Measurements from ENCODE around the gene SERPINB10. TPM values are rescaled to one million over a fixed set of nuclear protein-coding genes. Genes with fewer than 3 reads are reported as not detected.

Gene SERPINB10
- total and polyA plus RNA-seq, 9 donors: 2.0 TPM; not detected in 8

DNA sequence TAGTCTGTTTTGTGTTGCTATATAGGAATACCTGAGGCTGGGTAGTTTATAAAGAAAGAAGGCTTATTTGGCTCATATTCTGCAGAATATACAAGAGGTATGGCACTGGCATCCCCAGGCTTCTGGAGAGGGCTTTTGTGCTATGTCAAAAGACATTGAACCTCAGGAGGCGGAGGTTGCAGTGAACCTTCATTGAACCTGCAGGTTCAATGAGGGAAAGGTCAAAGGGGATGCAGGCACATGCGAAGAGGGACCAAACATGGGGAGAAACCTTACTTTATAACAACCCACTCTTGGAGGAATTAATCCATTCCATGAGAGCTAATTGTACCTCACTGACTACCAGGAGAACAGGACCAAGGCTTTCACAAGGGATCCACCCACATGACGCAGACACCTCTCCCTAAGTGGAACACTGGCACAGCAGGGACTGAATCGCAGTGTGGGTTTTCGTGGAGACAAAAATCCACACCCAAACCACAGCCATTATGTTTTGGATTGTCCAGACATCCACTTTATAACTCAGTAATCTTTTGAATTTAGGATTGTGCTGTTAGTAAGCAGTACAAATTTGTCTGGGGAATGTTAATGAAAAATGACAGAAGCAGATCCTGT is 58.1 kb downstream of the SERPINB10 start:
- intact Hi-C loops (cut with DNase I): no loop called here
- no peak overlapping the region for H3K4me3 ChIP-seq
- WGBS, 3 donors: 83 to 84% (median 83%) methylated on average over 5 of the region's 5 CpGs

DNA sequence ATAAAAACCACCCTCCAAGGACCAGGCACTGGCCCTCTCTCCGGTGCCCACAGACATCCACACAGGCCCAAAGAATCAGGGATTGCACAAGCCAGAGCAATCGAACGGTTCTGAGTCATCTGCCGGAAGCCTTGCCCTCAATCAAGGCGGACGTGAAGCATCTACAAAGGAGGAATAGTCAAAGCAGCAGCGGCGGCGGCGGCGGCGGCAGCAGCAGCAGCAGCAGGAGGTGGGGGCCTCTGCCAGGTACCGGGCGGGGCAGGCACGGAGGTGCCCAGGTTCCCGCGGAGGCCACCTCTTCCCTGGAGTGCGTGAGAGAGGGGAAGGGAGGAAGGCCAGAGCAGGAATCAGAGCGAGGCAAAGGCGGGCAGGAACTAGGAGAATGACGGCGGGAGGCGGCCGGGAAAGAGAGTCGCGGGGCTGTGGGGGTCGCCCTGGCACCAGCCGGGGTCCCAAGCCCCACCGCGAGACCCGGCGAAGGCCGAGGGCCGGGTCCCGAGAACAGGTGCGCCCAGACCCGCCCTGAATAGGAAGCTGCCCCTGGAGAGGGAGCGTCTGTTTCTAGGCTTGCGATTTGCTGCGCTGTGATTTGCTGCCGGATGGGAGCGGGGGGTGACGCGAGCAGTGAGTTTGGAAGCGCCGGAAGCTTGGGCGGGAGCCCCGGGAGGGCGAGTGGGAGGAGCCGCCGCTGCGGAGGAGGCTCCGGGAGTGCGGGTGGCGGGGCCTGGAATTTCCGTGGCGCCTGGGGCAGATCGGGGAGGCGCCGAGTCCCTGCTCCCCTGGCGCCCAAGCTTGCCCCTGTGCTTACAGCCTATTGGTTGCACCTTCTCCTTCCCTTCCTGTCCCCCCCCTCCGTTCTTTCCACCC is 62.4 kb downstream of the SERPINB10 start, which contains the start of gene SERPINB8:
Gene SERPINB8, plus strand, starts transcription at position 140 of the 867 bp plus-strand sequence. CDS start 8,228 bp downstream, outside the sequence.
- DNase-seq: peak; percentile 92 to 94 (median 94)
- Histone ChIP-seq H3K27me3 (no peaks in the 10 kb centered on the region), H3K9me3 (no peaks in the 10 kb centered on the region), H3K4me3 (peak within 1 kb of the TSS; percentile 92), H3K4me1 (ENCODE audit: insufficient read depth) (peaks cover 3% of the 10 kb centered on the region), H3K27ac (peak within 1 kb of the TSS; percentile 85 to 92), H3K36me3 (no peaks in the 10 kb centered on the region)
- 0% methylated on average over 62 of the region's 62 CpGs for whole genome bisulfite sequencing, 3 donors
- intact Hi-C loops (cut with DNase I): no loop called here
- peak; percentile 93 for TF ChIP-seq POLR2A (IDR thresholded peaks at IDR 0.05)
- no peak for TF ChIP-seq EP300 (IDR thresholded peaks at IDR 0.05)

More for the DNA sequence above, 58.1 kb downstream of the SERPINB10 start:
- peaks cover 3% of the 10 kb centered on the region for H3K4me1 ChIP-seq (ENCODE audit: insufficient read depth)
- DNase-seq: no peak
- H3K36me3 ChIP-seq: no peaks in the 10 kb centered on the region
- no peak overlapping the region for H3K27ac ChIP-seq
- no peaks in the 10 kb centered on the region for H3K9me3 ChIP-seq
- TF ChIP-seq EP300 (IDR thresholded peaks at IDR 0.05): no peak
- TF ChIP-seq POLR2A (IDR thresholded peaks at IDR 0.05): no peak
- TF ChIP-seq, protein P1, sequence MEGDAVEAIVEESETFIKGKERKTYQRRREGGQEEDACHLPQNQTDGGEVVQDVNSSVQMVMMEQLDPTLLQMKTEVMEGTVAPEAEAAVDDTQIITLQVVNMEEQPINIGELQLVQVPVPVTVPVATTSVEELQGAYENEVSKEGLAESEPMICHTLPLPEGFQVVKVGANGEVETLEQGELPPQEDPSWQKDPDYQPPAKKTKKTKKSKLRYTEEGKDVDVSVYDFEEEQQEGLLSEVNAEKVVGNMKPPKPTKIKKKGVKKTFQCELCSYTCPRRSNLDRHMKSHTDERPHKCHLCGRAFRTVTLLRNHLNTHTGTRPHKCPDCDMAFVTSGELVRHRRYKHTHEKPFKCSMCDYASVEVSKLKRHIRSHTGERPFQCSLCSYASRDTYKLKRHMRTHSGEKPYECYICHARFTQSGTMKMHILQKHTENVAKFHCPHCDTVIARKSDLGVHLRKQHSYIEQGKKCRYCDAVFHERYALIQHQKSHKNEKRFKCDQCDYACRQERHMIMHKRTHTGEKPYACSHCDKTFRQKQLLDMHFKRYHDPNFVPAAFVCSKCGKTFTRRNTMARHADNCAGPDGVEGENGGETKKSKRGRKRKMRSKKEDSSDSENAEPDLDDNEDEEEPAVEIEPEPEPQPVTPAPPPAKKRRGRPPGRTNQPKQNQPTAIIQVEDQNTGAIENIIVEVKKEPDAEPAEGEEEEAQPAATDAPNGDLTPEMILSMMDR (IDR thresholded peaks at IDR 0.05): no peak
- no peaks in the 10 kb centered on the region for H3K27me3 ChIP-seq

DNA sequence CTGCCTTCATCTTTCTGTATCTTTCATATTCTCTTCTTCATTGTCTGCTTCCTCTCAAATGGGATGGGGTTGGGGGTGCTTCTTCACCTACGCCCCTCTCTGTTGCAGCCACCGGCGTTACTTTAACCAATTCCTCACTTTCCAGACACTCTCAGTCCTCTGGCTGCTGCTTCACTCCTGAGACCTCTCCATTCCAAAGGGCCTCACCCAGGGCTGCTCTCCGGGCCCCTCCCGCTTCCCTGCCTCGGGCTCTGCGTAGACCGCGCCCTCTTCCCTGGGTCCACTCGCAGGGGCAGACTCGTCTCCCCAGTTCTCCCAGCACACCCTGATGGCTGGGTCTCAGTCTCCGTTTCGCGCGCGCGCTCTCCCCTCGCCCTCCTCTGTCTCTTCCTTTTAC is 63.0 kb downstream of the SERPINB10 start:
- no peaks in the 10 kb centered on the region for H3K27me3 ChIP-seq
- WGBS, 3 donors: 19 to 28% (median 20%) methylated on average over 18 of the region's 18 CpGs
- peak; percentile 41 to 61 (median 49) for DNase-seq
- intact Hi-C loops (cut with DNase I): no loop called here
- TF ChIP-seq POLR2A (IDR thresholded peaks at IDR 0.05): no peak
- TF ChIP-seq, protein P1 (IDR thresholded peaks at IDR 0.05): no peak
- TF ChIP-seq EP300 (IDR thresholded peaks at IDR 0.05): no peak
- H3K27ac ChIP-seq: peak overlapping the region; percentile 23 to 92
- H3K4me3 ChIP-seq: peak overlapping the region; percentile 92
- no peaks in the 10 kb centered on the region for H3K9me3 ChIP-seq
- peaks cover 3% of the 10 kb centered on the region for H3K4me1 ChIP-seq (ENCODE audit: insufficient read depth)
- no peaks in the 10 kb centered on the region for H3K36me3 ChIP-seq

DNA sequence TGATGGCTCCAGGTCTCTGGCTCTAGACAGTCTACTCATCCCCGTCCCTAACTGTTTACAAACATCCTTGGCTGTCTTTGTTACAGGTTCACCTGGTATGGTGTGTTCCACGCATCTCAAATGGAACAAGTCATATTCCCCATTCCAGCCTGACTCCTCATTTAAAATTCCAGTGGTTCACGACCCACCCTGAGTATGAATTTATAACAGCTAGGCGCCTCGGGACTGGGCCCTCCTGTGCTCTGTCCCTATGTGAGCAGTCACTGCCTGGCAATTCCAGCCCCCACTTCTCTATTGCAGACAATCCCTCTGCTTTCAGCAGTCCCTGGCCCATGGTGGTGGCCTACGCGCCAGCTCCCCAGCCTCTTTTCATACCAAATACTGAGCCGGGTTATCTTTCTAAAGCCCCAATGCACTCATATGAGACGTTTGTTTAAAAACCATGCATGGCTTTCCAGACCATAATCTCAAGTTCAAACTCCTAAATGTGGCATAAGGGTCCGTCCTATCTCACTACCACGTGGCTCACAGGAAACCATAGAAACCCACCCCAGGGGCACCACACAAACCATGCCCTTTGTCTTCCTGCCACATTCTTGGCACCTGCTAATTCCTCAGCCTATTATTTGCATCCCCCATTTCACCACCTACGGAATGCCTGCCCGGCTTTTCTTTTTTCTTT is 63.7 kb downstream of the SERPINB10 start:
- DNase-seq: no peak
- no peak overlapping the region for H3K4me3 ChIP-seq
- WGBS, 3 donors: 79 to 84% (median 80%) methylated on average over 13 of the region's 13 CpGs
- H3K4me1 ChIP-seq (ENCODE audit: insufficient read depth): peaks cover 3% of the 10 kb centered on the region
- TF ChIP-seq POLR2A (IDR thresholded peaks at IDR 0.05) (no peak), EP300 (IDR thresholded peaks at IDR 0.05) (no peak)
- TF ChIP-seq, protein P1 (IDR thresholded peaks at IDR 0.05): no peak
- no peaks in the 10 kb centered on the region for H3K36me3 ChIP-seq
- no peaks in the 10 kb centered on the region for H3K27me3 ChIP-seq
- peak overlapping the region in 1 of 2 donors; percentile 92 for H3K27ac ChIP-seq
- intact Hi-C loops (cut with DNase I): no loop called here
- no peaks in the 10 kb centered on the region for H3K9me3 ChIP-seq
